Measurements from ENCODE around the gene ABCC11.

The ABCC11 gene

GRCh38 chr16:48232493-48233040, 14.8 kb downstream of the ABCC11 start:
- Histone ChIP-seq H3K4me1 (no peaks in the 10 kb centered on the region), H3K36me3 (no peaks in the 10 kb centered on the region), H3K4me3 (ENCODE audit: low read depth, low read length) (no peak overlapping the region), H3K9me3 (no peaks in the 10 kb centered on the region), H3K27me3 (no peaks in the 10 kb centered on the region)
- TF ChIP-seq CTCF (IDR thresholded peaks at IDR 0.05; ENCODE audit: low read depth, low read length): no peak
- no peak for DNase-seq

GRCh38 chr16:48231727-48232492, 15.4 kb downstream of the ABCC11 start:
- peak; percentile 39 for DNase-seq

GRCh38 chr16:48225456-48225855, 21.9 kb downstream of the ABCC11 start:
- Histone ChIP-seq H3K4me1 (no peaks in the 10 kb centered on the region), H3K36me3 (no peaks in the 10 kb centered on the region), H3K9me3 (no peaks in the 10 kb centered on the region), H3K4me3 (ENCODE audit: low read depth, low read length) (no peak overlapping the region), H3K27me3 (no peaks in the 10 kb centered on the region)
- no peak for DNase-seq
- no peak for TF ChIP-seq CTCF (IDR thresholded peaks at IDR 0.05; ENCODE audit: low read depth, low read length)

More at GRCh38 chr16:48231727-48232492, 15.4 kb downstream of the ABCC11 start:
- no peaks in the 10 kb centered on the region for H3K36me3 ChIP-seq
- H3K27me3 ChIP-seq: no peaks in the 10 kb centered on the region
- H3K4me3 ChIP-seq (ENCODE audit: low read depth, low read length): no peak overlapping the region
- H3K4me1 ChIP-seq: no peaks in the 10 kb centered on the region
- H3K9me3 ChIP-seq: no peaks in the 10 kb centered on the region
- peak; percentile 58 for TF ChIP-seq CTCF (IDR thresholded peaks at IDR 0.05; ENCODE audit: low read depth, low read length)

- Histone ChIP-seq H3K9me3 (no peaks in the 10 kb centered on the region), H3K27me3 (no peaks in the 10 kb centered on the region), H3K4me3 (ENCODE audit: low read depth, low read length) (no peak overlapping the region), H3K36me3 (no peaks in the 10 kb centered on the region), H3K4me1 (no peaks in the 10 kb centered on the region)
- TF ChIP-seq CTCF (IDR thresholded peaks at IDR 0.05; ENCODE audit: low read depth, low read length): no peak
- DNase-seq: no peak
These were observed 23.8 kb downstream of the ABCC11 start for GRCh38 chr16:48223490-48223889.

- TF ChIP-seq CTCF (IDR thresholded peaks at IDR 0.05; ENCODE audit: low read depth, low read length): no peak
- Histone ChIP-seq H3K4me1 (no peaks in the 10 kb centered on the region), H3K9me3 (no peaks in the 10 kb centered on the region), H3K27me3 (no peaks in the 10 kb centered on the region), H3K4me3 (ENCODE audit: low read depth, low read length) (no peak overlapping the region), H3K36me3 (no peaks in the 10 kb centered on the region)
- DNase-seq: no peak
These were observed 26.4 kb downstream of the ABCC11 start for GRCh38 chr16:48220891-48221290.

- DNase-seq: no peak
- H3K4me3 ChIP-seq (ENCODE audit: low read depth, low read length): no peak overlapping the region
- no peak for TF ChIP-seq CTCF (IDR thresholded peaks at IDR 0.05; ENCODE audit: low read depth, low read length)
These were observed 28.9 kb downstream of the ABCC11 start for GRCh38 chr16:48218473-48218872.

More at GRCh38 chr16:48218473-48218872, 28.9 kb downstream of the ABCC11 start:
- Histone ChIP-seq H3K4me1 (no peaks in the 10 kb centered on the region), H3K27me3 (no peaks in the 10 kb centered on the region), H3K36me3 (no peaks in the 10 kb centered on the region), H3K9me3 (no peaks in the 10 kb centered on the region)

Measured in BE2C (cell line).